Neuronal stem cell (in vitro differentiated cells): ENCODE data around the gene ERI2. TPM values are rescaled to one million over a fixed set of nuclear protein-coding genes. Genes with fewer than 3 reads are reported as not detected.
A peak's percentile ranks its signal among the peaks of the same experiment; 100 is the strongest.

ENCODE experiments used
- DNase-seq: peaks from one replicate; pipeline ENCODE4 v3.0.0-alpha.2; 2013; ENCODE audit warnings: low spot score
- H2AFZ ChIP-seq: one replicate; pipeline ENCODE4 v1.6.1; 2013; ENCODE audit warnings: mild to moderate bottlenecking, low read length, inconsistent platforms
- H2AK5ac ChIP-seq: 2 replicates; pipeline ENCODE4 v1.6.1; 2013; ENCODE audit warnings: low read depth, mild to moderate bottlenecking, inconsistent platforms, low read length, moderate library complexity, mixed read lengths
- H2BK120ac ChIP-seq: 2 replicates; pipeline ENCODE4 v1.6.1; 2013; ENCODE audit warnings: low read depth, mild to moderate bottlenecking, inconsistent platforms, low read length, moderate library complexity, mixed read lengths
- H2BK12ac ChIP-seq: one replicate; pipeline ENCODE4 v1.6.1; 2013; ENCODE audit warnings: low read length, inconsistent platforms
- H2BK15ac ChIP-seq: 2 replicates; pipeline ENCODE4 v1.6.1; 2013; ENCODE audit warnings: mild to moderate bottlenecking, low read length, inconsistent platforms, mixed read lengths
- H2BK5ac ChIP-seq: one replicate; pipeline ENCODE4 v1.6.1; 2013; ENCODE audit warnings: inconsistent platforms, mild to moderate bottlenecking, low read length, moderate library complexity
- H3K14ac ChIP-seq: one replicate; pipeline ENCODE4 v1.6.1; 2013; ENCODE audit warnings: low read length, inconsistent platforms
- H3K18ac ChIP-seq: 2 replicates; pipeline ENCODE4 v1.6.1; 2013; ENCODE audit warnings: low read length, inconsistent platforms
- H3K23ac ChIP-seq: 2 replicates; pipeline ENCODE4 v1.6.1; 2013; ENCODE audit warnings: low read depth, mild to moderate bottlenecking, mixed read lengths, low read length, inconsistent platforms; ENCODE audit not compliant: poor library complexity
- H3K27ac ChIP-seq: replicated peaks from 3 replicates; pipeline ENCODE4 v1.5.1; 2013; ENCODE audit warnings: low read length, inconsistent platforms
- H3K27me3 ChIP-seq, 3 experiments: 2 replicates each; pipeline ENCODE4 v1.6.1; 2013; ENCODE audit warnings: low read length in 3 of 3, mild to moderate bottlenecking in 2 of 3, inconsistent platforms in 1 of 3, low read depth in 1 of 3, mixed read lengths in 1 of 3, moderate library complexity in 1 of 3; ENCODE audit not compliant: control insufficient read depth in 3 of 3, insufficient read depth in 3 of 3
- H3K36me3 ChIP-seq, 2 donors: replicated peaks in 1 of 2; 2 replicates each; pipeline ENCODE4 v1.6.1; 2013; ENCODE audit warnings: low read length in 2 of 2; ENCODE audit not compliant: control insufficient read depth in 2 of 2, insufficient read depth in 2 of 2
- H3K4ac ChIP-seq: 2 replicates; pipeline ENCODE4 v1.6.1; 2013; ENCODE audit warnings: inconsistent platforms, mild to moderate bottlenecking, low read length, moderate library complexity
- H3K4me1 ChIP-seq, 2 donors: 1 replicate in 1 of 2; 2 replicates in 1 of 2; pipeline ENCODE4 v1.6.1; 2013; ENCODE audit warnings: low read length in 2 of 2, low read depth in 1 of 2; ENCODE audit not compliant: control insufficient read depth in 2 of 2, insufficient read depth in 1 of 2
- H3K4me2 ChIP-seq: one replicate; pipeline ENCODE4 v1.6.1; 2013; ENCODE audit warnings: mild to moderate bottlenecking, low read length, inconsistent platforms; ENCODE audit not compliant: insufficient read depth, poor library complexity, severe bottlenecking
- H3K4me3 ChIP-seq, 2 donors: 2 replicates each; pipeline ENCODE4 v1.5.1; 2013; ENCODE audit warnings: low read length in 2 of 2, mild to moderate bottlenecking in 2 of 2, inconsistent platforms in 1 of 2, moderate library complexity in 1 of 2
- H3K79me1 ChIP-seq: one replicate; pipeline ENCODE4 v1.6.1; 2013; ENCODE audit warnings: low read depth, mild to moderate bottlenecking, inconsistent platforms, low read length, moderate library complexity
- H3K9ac ChIP-seq: one replicate; pipeline ENCODE4 v1.6.1; 2013; ENCODE audit warnings: mild to moderate bottlenecking, low read depth, low read length, inconsistent platforms; ENCODE audit not compliant: poor library complexity
- H3K9me3 ChIP-seq, 2 donors: replicated peaks in 1 of 2; 2 replicates each; pipeline versions ENCODE3 to v1.6.1; 2013; ENCODE audit warnings: low read length in 2 of 2, mild to moderate bottlenecking in 2 of 2, inconsistent platforms in 1 of 2, low read depth in 1 of 2, mixed read lengths in 1 of 2, moderate library complexity in 1 of 2; ENCODE audit not compliant: control insufficient read depth in 2 of 2, insufficient read depth in 1 of 2
- H4K8ac ChIP-seq: one replicate; pipeline ENCODE4 v1.6.1; 2013; ENCODE audit warnings: low read depth, mild to moderate bottlenecking, inconsistent platforms, low read length, moderate library complexity
- H4K91ac ChIP-seq: one replicate; pipeline ENCODE4 v1.6.1; 2013; ENCODE audit warnings: low read length, low read depth, mild to moderate bottlenecking, inconsistent platforms; ENCODE audit not compliant: poor library complexity
- WGBS, 2 donors: extraction: QIAGEN DNeasy Blood & Tissue Kit; methylation state at CpG; one replicate each; pipeline ENCODE4 v1.1.7; 2013; ENCODE audit warnings: missing lambda C conversion rate in 2 of 2, mixed read lengths in 1 of 2; ENCODE audit not compliant: insufficient read length in 2 of 2, insufficient replicate concordance in 1 of 2; ENCODE audit errors: extremely low coverage in 2 of 2; 5-methylcytosine and 5-hydroxymethylcytosine counted together
- polyA plus RNA-seq, 2 experiments: library from polyadenylated mRNA; stranded (reverse); fragments of 200-250 nt; gene quantifications; one replicate each; pipeline ENCODE4 v1.2.3, GENCODE V29; 2013

ERI2 gene, protein sequence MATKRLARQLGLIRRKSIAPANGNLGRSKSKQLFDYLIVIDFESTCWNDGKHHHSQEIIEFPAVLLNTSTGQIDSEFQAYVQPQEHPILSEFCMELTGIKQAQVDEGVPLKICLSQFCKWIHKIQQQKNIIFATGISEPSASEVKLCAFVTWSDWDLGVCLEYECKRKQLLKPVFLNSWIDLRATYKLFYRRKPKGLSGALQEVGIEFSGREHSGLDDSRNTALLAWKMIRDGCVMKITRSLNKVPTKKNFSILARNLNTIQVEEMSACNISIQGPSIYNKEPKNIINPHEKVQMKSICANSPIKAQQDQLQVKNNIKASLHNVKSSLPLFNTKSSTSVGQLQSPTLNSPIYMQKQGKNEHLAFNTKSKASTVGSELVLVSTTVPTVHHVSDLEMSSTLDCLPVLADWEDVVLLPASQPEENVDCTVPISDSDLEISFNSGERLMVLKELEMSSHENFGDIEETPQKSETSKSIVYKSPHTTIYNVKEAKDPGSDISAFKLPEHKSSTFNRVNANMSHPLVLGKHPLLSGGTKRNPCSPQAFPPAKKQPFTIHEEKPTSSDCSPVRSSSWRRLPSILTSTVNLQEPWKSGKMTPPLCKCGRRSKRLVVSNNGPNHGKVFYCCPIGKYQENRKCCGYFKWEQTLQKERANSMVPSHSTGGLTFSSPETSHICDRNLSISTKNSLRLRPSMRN
- 16.1 TPM for polyA plus RNA-seq (2013, experiment 1 of 2)
- 16.7 TPM for polyA plus RNA-seq (2013, experiment 2 of 2)

DNA sequence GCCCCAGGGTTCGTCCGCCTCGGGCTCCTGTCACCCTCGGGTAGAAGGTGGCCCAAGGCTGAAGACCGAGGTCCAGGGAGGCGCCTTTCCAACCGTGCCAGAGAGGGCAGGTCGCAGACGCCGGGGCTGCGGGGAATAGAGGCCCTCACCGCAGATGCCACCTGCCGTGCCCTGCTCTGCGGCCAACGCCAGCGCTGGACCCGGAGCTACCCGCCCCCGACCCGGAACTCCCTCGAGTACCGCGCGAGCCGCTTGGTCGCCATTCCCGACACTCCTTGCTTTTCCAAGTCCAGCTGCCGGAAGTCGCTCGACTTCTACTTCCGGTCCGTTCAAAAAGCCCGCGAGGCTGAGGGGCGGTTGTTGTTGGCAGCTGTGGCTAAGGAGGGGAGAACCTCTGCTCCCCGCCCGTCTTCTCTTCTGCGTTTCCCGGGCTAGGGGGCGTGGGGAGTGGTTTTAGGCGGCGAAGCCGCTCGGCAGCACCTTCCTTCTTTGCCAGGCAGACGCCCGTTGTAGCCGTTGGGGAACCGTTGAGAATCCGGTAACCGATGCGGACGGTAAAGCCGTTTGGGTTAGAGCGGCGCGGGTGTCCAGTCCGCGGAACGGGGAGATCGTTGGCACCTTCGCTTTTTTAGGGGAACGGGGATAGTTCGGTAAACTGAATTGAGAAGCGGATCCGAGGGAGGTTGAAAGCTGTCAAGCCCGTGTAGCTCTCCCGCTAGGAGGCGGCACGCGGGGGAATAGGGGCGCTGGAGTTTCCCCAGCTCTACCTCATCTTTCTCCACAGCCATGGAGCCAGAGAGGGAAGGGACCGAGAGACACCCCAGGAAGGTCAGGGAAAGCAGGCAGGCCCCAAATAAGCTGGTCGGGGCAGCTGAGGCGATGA is at the start of gene ERI2, which contains the start of gene REXO5:
TSS of gene ERI2 (minus strand) at position 305 of the 883 bp plus-strand sequence. CDS start at position 263, 42 bp downstream.
TSS of gene REXO5 (plus strand) at position 360 of the 883 bp plus-strand sequence. CDS start at position 787, 427 bp downstream.
- no CpG with 5 or more reads among the region's 74 CpGs for WGBS, 2 donors
- Histone ChIP-seq H3K27me3 (no peaks in the 10 kb centered on the region), H2BK120ac (peak within 1 kb of the TSS; percentile 44)

DNA sequence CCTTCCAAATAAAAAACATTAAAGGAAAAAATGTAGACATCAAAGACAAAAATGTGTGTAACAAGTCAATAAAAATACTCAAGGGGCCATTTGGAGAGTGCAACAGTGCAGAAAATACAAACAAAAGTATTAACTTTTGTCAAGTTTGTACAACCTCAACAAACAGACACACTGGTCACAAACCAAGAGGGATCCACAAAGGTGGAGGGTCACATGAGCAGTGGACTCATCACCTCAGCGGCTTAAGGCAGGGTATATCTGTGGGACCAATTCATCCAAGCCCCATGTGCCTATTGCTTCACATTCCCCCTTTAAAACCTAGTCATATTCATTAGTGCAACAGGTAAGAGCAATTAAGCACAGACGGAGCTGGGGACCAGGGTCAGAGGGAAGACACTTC is 48.7 kb upstream of the ERI2 start:
- WGBS, 2 donors, result no CpG with 5 or more reads among the region's 2 CpGs
- no peak overlapping the region for H3K9ac ChIP-seq
- peaks cover 4 to 62% of the 10 kb centered on the region in 2 donors for H3K36me3 ChIP-seq
- no peaks in the 10 kb centered on the region for H3K79me1 ChIP-seq
- H3K27me3 ChIP-seq, result no peaks in the 10 kb centered on the region
- no peak overlapping the region for H4K91ac ChIP-seq
- no peaks in the 10 kb centered on the region for H3K9me3 ChIP-seq
- no peak overlapping the region for H3K27ac ChIP-seq
- H3K23ac ChIP-seq, result no peak overlapping the region
- no peaks in the 10 kb centered on the region for H3K4me1 ChIP-seq
- no peak overlapping the region for H2AFZ ChIP-seq
- H3K4me3 ChIP-seq, result no peak overlapping the region
- no peak overlapping the region for H3K4ac ChIP-seq
- H3K4me2 ChIP-seq, result no peak overlapping the region
- no peak overlapping the region for H2BK120ac ChIP-seq
- H4K8ac ChIP-seq, result no peak overlapping the region
- no peak overlapping the region for H2AK5ac ChIP-seq
- DNase-seq, result no peak
- H2BK5ac ChIP-seq, result no peak overlapping the region
- no peak overlapping the region for H2BK12ac ChIP-seq
- no peak overlapping the region for H2BK15ac ChIP-seq
- no peak overlapping the region for H3K18ac ChIP-seq
- H3K14ac ChIP-seq, result no peak overlapping the region

More for the DNA sequence above, at the start of gene ERI2, which contains the start of gene REXO5:
- Histone ChIP-seq H2AK5ac (no peak within 1 kb of the TSS), H3K4me3 (peak within 1 kb of the TSS; percentile 89 to 100), H3K36me3 (peaks cover 0 to 34% of the 10 kb centered on the region in 2 donors), H2BK5ac (peak within 1 kb of the TSS; percentile 42), H3K4ac (no peak within 1 kb of the TSS), H3K23ac (peak within 1 kb of the TSS; percentile 83), H3K79me1 (peaks cover 5% of the 10 kb centered on the region), H4K8ac (peak within 1 kb of the TSS; percentile 52), H3K27ac (peak within 1 kb of the TSS; percentile 93), H3K4me2 (peak within 1 kb of the TSS; percentile 88), H4K91ac (no peak within 1 kb of the TSS), H3K9me3 (no peaks in the 10 kb centered on the region), H2BK15ac (peak within 1 kb of the TSS; percentile 94), H3K18ac (peak within 1 kb of the TSS; percentile 98), H3K4me1 (peaks cover 0 to 3% of the 10 kb centered on the region in 2 donors), H3K14ac (peak within 1 kb of the TSS; percentile 86), H2AFZ (peak within 1 kb of the TSS; percentile 100), H3K9ac (peak within 1 kb of the TSS; percentile 96), H2BK12ac (no peak within 1 kb of the TSS)
- peak; percentile 93 for DNase-seq

DNA sequence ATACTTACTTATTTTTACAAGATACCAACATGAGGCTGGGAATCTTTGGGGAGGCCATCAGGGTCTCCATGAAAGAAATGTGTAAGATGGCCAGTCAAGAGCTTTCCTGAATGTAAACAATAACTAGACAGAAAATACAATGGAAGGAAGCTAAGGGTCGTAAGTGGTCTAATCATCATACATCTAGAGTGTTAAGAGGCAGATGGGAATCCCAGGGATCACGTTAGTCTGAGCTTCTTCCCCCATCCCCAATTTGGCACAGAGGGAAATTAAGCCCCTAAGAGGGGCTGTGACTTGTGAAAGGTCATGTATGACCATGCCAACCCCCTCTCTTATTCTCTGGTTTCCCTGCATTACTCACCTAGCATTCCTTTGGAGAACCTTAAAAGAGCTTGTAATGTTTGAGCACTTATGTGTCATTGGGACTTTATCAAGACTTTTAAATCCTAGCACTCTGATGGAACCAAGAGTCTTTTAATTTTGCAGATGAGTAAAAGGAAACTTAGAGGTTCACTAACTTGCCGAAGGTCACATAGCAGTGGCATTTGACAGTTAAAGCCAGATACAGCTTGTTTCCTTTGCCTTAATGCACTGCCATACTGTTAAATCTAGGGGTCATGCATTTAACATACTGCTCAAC is 47.8 kb upstream of the ERI2 start:
- WGBS, 2 donors, result no CpG with 5 or more reads among the region's 3 CpGs
- Histone ChIP-seq H2BK120ac (no peak overlapping the region), H3K27ac (no peak overlapping the region), H3K9me3 (no peaks in the 10 kb centered on the region), H2BK5ac (no peak overlapping the region), H3K14ac (no peak overlapping the region), H3K27me3 (no peaks in the 10 kb centered on the region), H3K36me3 (peaks cover 2 to 58% of the 10 kb centered on the region in 2 donors), H3K9ac (no peak overlapping the region), H2AK5ac (no peak overlapping the region), H3K79me1 (no peaks in the 10 kb centered on the region), H3K4ac (no peak overlapping the region), H3K4me3 (no peak overlapping the region), H2BK12ac (no peak overlapping the region), H3K4me2 (no peak overlapping the region), H2BK15ac (no peak overlapping the region), H3K23ac (no peak overlapping the region), H4K91ac (no peak overlapping the region), H3K18ac (no peak overlapping the region), H2AFZ (no peak overlapping the region), H3K4me1 (no peaks in the 10 kb centered on the region), H4K8ac (no peak overlapping the region)
- no peak for DNase-seq
